ENCODE data around the gene ZNF827.

The ZNF827 gene

DNA sequence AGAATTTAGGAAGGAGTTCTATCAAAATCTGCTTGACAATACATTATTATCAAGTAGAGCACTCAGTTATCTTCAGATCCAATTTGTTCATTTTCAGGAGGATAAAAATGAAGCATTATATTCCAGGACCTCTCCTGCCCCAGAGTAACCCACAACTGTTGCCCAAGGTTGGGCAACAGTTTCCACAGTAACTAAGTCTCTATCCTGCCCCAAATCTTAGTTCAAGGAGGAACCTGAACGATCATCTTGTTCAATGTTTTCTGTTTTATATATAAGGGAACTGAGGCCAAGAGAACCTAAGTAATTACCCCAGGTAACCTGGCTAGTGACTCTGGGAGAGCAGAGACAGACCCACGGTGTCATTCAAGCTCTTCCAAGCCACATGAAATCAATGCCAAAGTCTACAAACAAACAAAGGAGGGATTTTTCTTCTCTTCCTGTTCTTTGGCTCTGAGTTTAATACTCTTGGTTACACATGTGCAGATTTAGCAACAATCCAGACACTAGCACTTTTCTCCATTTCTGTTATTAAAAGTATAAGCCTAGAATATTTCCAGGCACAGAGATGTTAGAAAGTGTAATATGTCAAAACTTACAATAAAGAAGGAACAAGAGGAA is 153.1 kb downstream of the ZNF827 start:
- DNase-seq, result peak; percentile 36

GRCh38 chr4:145784036-145784435 is 154.6 kb downstream of the ZNF827 start:
- DNase-seq, result no peak

GRCh38 chr4:145782756-145783155 is 155.9 kb downstream of the ZNF827 start:
- DNase-seq, result no peak

GRCh38 chr4:145781351-145781750 is 157.3 kb downstream of the ZNF827 start:
- DNase-seq, result peak; percentile 15

GRCh38 chr4:145779319-145779801 is 159.3 kb downstream of the ZNF827 start:
- DNase-seq, result no peak

DNA sequence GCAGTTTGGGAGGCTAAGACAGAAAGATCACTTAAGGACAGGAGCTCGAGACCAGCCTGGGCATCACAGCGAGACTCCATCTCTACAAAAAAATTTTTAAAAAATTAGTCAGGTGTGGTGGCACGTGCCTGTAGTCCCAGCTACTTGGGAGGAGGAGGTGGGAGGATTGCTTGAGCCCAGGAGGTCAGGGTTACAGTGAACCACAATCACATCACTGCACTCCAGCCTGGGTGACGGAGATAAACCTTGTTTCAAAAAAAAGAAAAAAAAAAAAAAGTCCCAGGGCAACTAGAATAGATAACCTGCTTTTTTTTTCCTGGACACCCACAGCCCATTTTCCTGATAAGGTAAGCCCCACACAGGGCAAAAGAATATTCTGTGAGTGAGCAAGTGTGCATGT is 162.4 kb downstream of the ZNF827 start:
- DNase-seq, result no peak

DNA sequence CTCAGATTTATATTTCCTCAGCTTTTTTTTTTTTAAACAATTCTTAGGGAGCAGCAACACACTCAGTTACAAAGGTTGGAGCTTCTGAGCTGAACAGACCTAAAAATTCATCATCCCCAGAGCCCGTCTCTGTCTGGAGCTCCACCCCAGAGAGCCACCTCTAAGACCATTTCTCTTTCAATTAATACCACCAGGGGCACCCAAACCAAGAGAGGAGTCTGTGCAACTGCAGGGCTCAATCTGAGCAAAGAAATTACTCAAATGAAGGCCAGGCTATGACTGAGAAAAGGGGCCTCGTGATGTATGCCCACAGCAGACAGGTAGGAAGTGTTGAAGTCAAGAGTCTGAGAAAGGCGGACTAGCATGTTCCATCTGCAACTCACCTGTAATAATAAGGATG is 163.2 kb downstream of the ZNF827 start:
- DNase-seq, result no peak

DNA sequence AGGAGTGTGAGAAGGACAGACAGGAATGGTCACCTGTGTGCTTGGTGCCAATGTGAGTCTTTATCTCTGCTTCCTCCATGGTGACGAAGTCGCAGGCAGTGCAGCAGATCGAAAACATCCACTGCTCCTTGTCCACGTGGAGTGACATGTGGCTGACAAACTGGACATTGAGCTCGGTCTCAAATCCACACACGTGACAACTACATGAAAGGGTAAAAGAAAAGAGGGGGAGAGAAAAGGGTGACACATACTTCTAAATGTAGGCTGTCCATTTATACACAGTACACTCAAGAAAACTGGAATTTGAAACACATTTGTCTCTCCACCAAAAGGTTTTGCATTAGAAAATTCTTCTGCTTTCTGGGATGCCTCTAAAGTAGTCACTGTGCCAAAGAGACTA is 164.2 kb downstream of the ZNF827 start:
- DNase-seq, result no peak

GRCh38 chr4:145773581-145774234 is 164.9 kb downstream of the ZNF827 start:
- no peak for DNase-seq

DNA sequence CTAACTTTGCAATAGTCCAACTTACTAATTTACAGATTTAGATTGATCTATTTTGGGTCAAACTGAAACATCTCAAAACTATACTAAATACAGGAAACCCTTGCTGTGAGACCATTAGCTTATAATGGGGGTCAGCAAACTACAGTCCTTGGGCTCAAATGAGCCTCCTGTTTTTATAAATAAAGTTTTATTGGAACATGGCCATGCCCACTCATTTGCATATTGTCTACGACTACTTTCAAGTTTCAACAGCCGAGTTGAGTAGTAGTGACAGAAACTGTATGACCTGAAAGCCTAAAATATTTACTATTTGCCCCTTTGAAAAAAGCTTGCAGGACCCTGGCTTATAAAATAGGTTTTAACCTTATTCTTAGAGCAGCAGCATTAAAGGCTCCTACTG is 166.3 kb downstream of the ZNF827 start:
- no peak for DNase-seq

DNA sequence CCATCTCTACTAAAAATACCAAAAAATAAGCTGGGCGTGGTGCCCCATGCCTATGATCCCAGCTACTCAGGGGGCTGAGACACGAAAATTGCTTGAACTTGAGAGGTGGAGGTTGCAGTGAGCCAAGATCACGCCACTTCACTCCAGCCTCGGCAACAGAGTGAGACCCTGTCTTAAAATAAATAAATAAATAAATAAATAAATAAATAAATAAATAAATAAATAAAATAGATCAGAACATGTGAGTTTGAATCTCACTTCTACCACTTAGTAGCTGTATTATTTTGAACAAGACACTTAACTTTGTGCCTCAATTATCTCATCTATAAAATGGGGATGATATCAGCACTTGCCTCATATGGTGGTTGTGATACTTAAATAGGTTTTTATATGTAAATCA is 168.5 kb downstream of the ZNF827 start:
- DNase-seq, result no peak

DNA sequence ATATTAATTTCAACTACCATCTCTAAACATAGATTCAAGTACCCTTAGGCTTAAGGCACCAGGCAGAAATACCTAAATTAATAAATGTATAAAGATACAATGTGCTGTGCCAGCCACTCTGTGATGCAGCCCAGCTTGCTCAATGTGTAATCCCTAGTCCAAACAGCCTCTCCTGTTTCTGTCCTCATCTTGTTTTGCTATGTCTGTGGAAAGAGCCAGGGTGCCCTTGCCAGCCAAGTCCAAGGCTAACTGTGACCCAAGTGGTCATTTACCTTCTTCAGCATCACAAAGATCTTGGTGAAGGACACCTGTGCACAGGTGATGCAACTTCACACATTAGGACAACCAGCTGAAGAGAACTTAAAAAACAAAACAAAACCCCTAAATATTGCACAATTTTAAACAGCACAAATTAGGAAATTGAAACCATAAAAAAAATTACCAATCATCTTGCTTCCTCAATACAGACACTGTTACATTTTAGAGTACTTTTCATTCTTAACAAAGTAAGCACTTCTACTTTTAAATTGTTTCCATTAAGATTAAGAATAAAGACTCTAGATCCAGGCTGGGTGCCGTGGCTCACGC is 169.1 kb downstream of the ZNF827 start:
- DNase-seq, result peak; percentile 83

GRCh38 chr4:145766273-145766672 is 172.3 kb downstream of the ZNF827 start:
- DNase-seq, result no peak

DNA sequence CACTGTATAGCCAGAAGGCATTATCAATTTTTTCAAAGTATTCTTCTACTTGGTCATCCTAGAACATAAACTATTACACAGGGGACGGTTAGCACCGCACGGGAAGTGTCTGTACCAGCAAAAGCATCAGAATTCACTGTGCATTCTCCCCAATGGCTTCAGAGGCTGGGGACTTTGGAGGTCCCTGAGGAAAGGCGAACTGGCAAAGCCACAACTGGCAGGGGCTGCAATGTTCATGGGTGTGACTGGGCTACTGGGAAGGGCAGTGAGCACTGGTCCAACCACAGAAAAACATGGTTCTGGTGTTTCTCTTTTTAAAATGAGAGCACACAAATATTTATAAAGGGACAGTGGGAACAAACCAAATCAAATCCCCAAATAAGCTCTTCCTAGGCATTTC is 175.2 kb downstream of the ZNF827 start:
- DNase-seq, result no peak

GRCh38 chr4:145762719-145763118 is 175.9 kb downstream of the ZNF827 start:
- DNase-seq, result no peak

- no peak for DNase-seq
Observed at GRCh38 chr4:145760961-145761929, 177.4 kb downstream of the ZNF827 start.

- no peak for DNase-seq
Observed at GRCh38 chr4:145760176-145760575, 178.4 kb downstream of the ZNF827 start.

DNA sequence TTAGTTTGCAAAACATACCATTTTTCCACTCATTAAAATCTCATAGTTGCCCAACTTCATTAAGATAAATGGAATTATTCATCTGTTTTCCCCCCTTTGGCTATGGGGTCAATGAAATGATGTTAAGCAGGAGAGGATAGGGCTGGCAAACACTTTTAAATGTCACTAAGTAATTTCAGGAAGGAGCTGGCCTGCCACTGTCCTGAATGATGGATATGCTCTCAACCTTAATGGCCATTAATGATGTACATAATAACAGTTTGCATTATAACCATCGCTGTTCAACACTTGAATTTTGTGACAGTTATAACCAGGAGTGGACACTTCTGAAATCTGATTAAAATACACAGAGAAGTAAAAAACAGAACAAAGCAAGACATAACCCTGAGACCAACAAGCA is 181.4 kb downstream of the ZNF827 start:
- DNase-seq, result no peak

DNA sequence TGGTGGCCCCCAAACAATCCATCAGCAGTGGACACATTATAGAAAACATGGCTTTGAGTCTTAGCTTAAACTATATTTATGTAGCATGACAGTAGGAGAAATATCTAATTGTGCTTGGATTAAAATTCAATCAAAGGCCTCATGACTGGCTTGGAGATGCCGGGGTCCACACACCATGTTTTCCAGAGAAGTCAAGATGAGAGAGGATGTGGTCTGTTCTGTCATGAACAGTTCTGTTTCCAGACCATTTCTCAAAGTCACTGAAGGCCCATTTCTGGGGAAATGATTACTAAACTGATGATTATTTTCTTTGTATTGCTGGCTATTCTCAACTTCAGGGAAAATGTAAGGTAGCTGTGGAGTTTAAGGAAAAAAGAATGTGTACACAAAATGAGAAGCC is 182.4 kb downstream of the ZNF827 start:
- DNase-seq, result no peak

- DNase-seq, result no peak
Observed at GRCh38 chr4:145755802-145756201, 182.8 kb downstream of the ZNF827 start.

GRCh38 chr4:145743641-145744040 is 195.0 kb downstream of the ZNF827 start:
- no peak for DNase-seq

- no peak for DNase-seq
Observed at GRCh38 chr4:145740806-145741205, 197.8 kb downstream of the ZNF827 start.

GRCh38 chr4:145739845-145740244 is 198.8 kb downstream of the ZNF827 start:
- DNase-seq, result no peak

Data from inflammatory macrophage treated with lipopolysaccharide for 4 hours (primary cell).